SK-N-SH (cell line): ENCODE measurements around the gene NREP.
A peak's percentile ranks its signal among the peaks of the same experiment; 100 is the strongest.

ENCODE experiments used
- CHD2 ChIP-seq: fragments of 150-350 bp; IDR thresholded peaks from 2 replicates; pipeline ENCODE4 v1.6.1; 2018; ENCODE audit warnings: low read length; ENCODE audit not compliant: partially characterized antibody
- POLR2AphosphoS5 ChIP-seq: IDR thresholded peaks from 2 replicates; pipeline ENCODE4 v1.6.1; 2012; ENCODE audit warnings: low read depth, low read length
- RAD21 ChIP-seq: IDR thresholded peaks from 2 replicates; pipeline ENCODE4 v1.6.1; 2012; ENCODE audit warnings: mild to moderate bottlenecking, low read length
- REST ChIP-seq: IDR thresholded peaks from 2 replicates; pipeline ENCODE4 v1.6.1; 2012; ENCODE audit warnings: mild to moderate bottlenecking, low read depth, low read length, moderate library complexity
- SIN3A ChIP-seq: IDR thresholded peaks from 2 replicates; pipeline ENCODE4 v1.6.1; 2012; ENCODE audit warnings: low read depth, mild to moderate bottlenecking, low read length, moderate library complexity, borderline replicate concordance
- TAF1 ChIP-seq: IDR thresholded peaks from 2 replicates; pipeline ENCODE4 v1.6.1; 2012; ENCODE audit warnings: low read depth, mild to moderate bottlenecking, low read length, moderate library complexity, borderline replicate concordance
- TF ChIP-seq, protein P1 (sequence below): IDR thresholded peaks from 2 replicates; pipeline ENCODE4 v1.4.0; 2012; ENCODE audit warnings: low read depth
- TF ChIP-seq, protein P2 (sequence below): fragments of 200-600 bp; sonication (generic); IDR thresholded peaks from 2 replicates; pipeline ENCODE4 v1.6.1; 2017; ENCODE audit warnings: antibody characterized with exemption, mild to moderate bottlenecking, moderate library complexity

- TF ChIP-seq CHD2 (no peak), RAD21 (no peak), TAF1 (no peak; the same call in 1 of the 2 replicates), POLR2AphosphoS5 (peak; percentile 60; the same call in 1 of the 2 replicates), SIN3A (peak; percentile 83; the same call in 1 of the 2 replicates), REST (0 out of 2 replicates have a peak, but pooled peaks have one; percentile 17)
- TF ChIP-seq, protein P1, sequence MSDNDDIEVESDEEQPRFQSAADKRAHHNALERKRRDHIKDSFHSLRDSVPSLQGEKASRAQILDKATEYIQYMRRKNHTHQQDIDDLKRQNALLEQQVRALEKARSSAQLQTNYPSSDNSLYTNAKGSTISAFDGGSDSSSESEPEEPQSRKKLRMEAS = 0 out of 2 replicates have a peak, but pooled peaks have one; percentile 25
- TF ChIP-seq, protein P2, sequence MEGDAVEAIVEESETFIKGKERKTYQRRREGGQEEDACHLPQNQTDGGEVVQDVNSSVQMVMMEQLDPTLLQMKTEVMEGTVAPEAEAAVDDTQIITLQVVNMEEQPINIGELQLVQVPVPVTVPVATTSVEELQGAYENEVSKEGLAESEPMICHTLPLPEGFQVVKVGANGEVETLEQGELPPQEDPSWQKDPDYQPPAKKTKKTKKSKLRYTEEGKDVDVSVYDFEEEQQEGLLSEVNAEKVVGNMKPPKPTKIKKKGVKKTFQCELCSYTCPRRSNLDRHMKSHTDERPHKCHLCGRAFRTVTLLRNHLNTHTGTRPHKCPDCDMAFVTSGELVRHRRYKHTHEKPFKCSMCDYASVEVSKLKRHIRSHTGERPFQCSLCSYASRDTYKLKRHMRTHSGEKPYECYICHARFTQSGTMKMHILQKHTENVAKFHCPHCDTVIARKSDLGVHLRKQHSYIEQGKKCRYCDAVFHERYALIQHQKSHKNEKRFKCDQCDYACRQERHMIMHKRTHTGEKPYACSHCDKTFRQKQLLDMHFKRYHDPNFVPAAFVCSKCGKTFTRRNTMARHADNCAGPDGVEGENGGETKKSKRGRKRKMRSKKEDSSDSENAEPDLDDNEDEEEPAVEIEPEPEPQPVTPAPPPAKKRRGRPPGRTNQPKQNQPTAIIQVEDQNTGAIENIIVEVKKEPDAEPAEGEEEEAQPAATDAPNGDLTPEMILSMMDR = no peak
These were observed 17.5 kb upstream of the NREP start for GRCh38 chr5:111774525-111774924.
